Right lung (tissue), 10 donors: Measurements from ENCODE around the gene ULBP1. TPM values are rescaled to one million over a fixed set of nuclear protein-coding genes. Genes with fewer than 3 reads are reported as not detected.
A peak's percentile ranks its signal among the peaks of the same experiment; 100 is the strongest.
"Not testable (repeated sequence)": the region's sequence is repeated elsewhere in the genome, so short reads cannot be mapped to it uniquely, and the experiment has no call there.

ENCODE experiments used
- DNase-seq, 2 donors: peaks; one replicate each; pipeline ENCODE4 v3.0.0-alpha.2; 2013
- long read RNA-seq, 8 donors: transcript quantifications; one replicate each; lab custom pipeline, GENCODE V29; 2026
- polyA plus RNA-seq, 5 donors: library from polyadenylated mRNA; unstranded; fragments of 120-200 nt; gene quantifications; one replicate each; pipeline versions ENCODE4 v1.2.1 to v1.2.3, GENCODE V29; 2013; ENCODE audit warnings: inconsistent platforms in 1 of 5, low replicate concordance in 1 of 5; ENCODE audit not compliant: insufficient read length in 5 of 5, insufficient read depth in 1 of 5

Gene ULBP1, protein sequence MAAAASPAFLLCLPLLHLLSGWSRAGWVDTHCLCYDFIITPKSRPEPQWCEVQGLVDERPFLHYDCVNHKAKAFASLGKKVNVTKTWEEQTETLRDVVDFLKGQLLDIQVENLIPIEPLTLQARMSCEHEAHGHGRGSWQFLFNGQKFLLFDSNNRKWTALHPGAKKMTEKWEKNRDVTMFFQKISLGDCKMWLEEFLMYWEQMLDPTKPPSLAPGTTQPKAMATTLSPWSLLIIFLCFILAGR
- 1 to 10 TPM; 3.9 to 5.1 (median 4.8) TPM for polyA plus RNA-seq
- long read RNA-seq, donor 1 = 0 reads
- long read RNA-seq, donor 2 = 0 reads
- long read RNA-seq, donor 3 = 0 reads
- long read RNA-seq, donor 4 = 0 reads
- long read RNA-seq, donor 5 = 0 reads
- long read RNA-seq, donor 6, partial matches to known transcripts = 0 of 4 reads
- long read RNA-seq, donor 6, other reads (novel, unspliced or antisense) = 0 of 4 reads
- long read RNA-seq, donor 7, partial matches to known transcripts = 0 of 1 reads
- long read RNA-seq, donor 7, other reads (novel, unspliced or antisense) = 0 of 1 reads
- long read RNA-seq, donor 8, partial matches to known transcripts = 0 of 2 reads
- long read RNA-seq, donor 8, other reads (novel, unspliced or antisense) = 0 of 2 reads

GRCh38 chr6:149963462-149964307 is at the start of gene ULBP1:
Gene ULBP1, plus strand, starts transcription at chr6:149963943. Its CDS starts 107 bp downstream, at chr6:149964050.
- DNase-seq = peak; percentile 79

DNA sequence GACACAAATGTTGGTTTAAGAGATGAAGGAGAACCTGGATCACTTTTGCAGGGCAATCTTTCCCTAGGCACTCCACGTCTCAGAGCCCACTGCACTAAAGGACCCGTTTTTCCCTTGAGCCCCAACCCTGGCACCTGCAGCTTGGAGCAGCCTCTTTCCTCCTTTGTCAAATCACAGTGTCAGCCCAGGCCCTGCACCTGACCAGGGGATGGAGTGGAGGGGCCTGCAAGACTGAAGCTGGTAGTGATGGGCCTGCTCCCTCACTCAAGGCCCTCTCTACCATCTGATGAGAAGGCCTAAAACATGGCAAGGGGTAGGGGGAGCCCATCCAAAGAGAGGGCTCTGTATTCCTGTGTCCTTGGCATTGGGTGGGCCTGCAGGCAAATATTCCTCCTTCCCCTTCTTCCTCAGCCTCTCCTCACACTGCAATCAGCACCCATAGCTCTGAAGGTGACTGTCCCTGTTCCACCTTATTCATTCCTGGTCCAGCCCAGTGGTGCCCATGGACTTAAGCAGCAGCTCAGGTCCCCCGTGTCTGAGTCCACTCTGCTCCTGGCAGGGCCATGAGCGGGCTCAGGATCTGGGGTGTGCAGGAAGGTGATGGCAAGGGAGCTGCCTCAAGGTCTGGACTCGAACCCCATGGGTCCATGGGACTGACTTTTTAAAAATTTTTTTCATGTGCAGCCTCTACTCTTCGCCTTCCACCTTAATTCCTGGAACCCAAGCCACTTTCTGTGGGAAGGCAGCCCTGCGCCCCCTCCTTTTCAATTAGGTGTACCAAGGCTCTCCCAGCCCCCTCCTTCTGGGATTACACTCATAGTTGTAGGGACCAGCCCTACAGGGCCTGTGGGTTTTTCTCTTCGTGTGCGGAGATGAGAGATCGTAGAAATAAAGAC is 47.5 kb upstream of the ULBP1 start:
- DNase-seq = no peak

- DNase-seq = no peak
Measured at GRCh38 chr6:149917679-149918078, 46.1 kb upstream of the ULBP1 start.

DNA sequence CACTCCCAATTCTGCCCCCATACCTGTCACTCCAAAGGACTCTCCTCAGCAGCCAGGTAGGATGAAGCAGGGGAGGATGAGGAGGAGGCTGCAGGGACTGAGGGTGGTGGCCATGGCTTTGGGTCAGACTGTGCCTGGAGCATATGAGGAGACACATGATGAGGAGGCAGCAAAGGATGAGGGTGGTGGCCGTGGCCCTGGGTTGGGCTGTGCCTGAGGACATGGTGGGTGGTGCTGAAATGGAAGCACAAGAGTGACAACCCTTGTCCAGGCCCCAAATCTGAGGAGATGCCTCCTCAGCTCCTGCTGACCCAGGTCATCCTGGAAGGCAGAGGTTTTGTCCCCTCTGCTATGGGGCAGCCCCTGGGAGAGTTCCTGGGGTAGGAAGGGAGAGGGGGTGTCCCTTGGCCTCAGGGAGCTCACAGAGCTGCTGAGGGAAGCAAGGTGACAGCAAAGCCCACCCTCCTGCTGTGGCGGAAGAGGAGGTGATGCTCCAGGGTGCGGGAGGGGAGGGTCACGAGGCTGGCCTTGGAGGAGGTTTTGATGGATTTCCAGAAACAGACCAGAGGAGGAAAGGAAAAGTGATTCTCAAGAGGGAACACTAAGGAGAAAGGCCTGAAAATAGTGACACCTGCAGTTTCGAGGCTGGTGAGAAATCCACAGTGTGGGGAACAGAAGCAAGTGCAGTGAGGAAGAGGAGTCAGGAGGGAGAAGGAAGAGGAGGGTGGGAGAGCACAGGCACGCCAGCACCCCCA is 45.4 kb upstream of the ULBP1 start:
- no peak for DNase-seq

DNA sequence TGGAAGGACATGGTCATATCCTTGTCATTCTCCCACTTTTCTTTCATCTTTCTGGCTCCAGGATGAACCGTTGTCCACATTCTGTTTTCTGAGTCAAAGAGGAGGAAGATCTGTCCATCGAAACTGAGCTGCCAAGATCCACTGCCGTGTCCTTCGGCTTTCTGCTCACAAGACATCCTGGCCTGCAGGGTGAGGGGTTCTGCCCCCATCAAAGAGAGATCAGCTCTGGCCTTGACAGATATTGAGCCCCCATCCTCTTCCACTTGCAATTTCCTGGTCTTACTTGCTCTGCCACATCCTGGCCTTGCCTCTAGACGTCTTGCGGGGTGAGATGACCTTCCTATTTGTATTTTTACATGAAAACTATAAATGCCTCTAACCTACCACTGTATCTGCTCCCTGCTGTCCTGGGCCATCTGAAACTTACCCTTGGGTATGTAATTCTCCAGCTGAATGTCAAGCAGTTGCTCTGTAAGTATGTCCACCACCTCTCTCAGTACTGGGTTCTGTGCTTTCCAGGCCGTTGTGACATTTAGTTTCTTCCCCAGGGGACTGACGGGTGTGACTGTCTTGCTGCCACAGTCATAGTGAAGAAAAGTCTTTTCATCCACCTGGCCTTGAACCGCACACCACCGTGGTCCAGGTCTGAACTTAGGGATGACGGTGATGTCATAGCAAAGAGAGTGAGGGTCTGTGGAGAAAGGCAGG is 44.5 kb upstream of the ULBP1 start:
- DNase-seq = not testable (repeated sequence)

GRCh38 chr6:149919834-149920225 is 43.9 kb upstream of the ULBP1 start:
- no peak for DNase-seq

DNA sequence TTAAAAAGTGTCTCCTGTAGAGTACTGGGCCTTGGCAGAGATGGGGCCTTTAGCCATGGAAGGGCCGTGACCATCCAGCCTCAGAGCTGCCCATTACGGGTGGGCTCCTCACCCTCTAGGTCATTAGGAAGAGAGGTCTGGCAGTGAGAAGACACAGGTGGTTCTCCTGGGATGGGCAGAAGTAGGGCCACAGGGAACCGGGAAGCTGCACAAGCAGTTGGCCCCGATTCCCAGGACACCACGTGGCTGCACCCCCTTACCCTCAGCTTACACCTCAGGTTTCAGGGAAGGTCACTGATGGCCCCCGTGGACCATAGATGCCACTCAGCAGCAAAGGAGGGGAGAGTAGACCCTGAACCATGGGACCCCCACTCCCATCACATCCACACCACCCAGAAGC is 42.4 kb upstream of the ULBP1 start:
- no peak for DNase-seq

DNA sequence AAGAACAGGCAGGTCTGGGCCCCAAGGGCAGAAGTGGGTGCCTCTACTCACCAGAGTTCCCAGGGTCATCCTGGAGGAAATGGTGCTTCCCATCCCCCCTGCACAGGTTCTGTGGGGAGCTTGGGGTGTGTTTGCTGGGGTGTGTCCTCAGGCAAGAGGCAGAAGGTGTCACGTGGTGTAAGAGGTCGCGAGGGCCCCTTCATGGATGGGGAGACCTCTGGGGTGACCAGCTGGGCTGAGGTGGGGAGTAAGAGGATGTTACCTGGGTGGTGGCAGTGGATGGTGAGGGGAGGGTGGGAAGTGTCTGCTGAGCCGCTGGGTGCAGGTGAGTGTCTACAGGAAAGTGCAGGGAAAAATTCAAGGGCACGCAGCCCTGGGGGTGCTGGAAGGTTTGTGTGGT is 41.7 kb upstream of the ULBP1 start:
- not testable (repeated sequence) for DNase-seq

- DNase-seq = peak; percentile 87 to 92
Measured at GRCh38 chr6:149922642-149923326, 41.0 kb upstream of the ULBP1 start, which contains the start of gene RAET1G. Gene RAET1G, minus strand, starts transcription at chr6:149923121. Its CDS starts 111 bp downstream, at chr6:149923010.

- DNase-seq = no peak
Measured at GRCh38 chr6:149923327-149923986, 40.3 kb upstream of the ULBP1 start.

DNA sequence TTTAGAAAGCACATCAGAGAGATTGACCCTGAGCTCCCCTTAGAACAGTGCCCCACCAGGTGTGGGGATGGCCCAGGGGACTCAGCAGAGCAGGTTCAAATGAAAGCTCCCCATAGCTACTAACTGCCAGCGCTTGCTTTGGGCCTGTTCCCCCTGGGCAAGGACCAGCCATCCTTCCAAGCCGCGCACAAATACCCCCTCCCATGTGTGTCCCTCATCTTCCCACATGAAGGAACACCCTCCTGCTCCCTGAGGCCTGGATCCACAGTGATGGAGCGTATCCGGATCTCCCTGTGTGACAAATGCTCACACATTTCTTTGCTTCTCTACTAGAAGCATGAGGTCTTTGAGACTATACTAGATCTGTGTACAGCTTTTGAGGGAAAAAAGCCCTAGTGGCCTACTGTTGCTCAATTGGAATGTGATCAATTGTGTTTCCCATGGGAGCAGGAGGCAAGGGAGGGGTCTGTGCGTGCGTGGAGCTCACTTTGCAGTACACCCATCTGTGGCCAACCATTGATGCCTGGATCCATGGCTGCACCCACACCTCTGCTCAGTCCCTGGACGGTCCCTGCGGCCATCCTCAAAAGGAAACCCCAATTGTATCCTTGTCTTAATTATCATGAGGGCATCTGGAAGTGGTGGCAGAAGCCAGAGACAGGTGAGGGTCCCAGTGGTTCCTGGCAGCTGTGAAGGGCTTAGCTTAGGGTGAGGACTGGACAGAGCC is 39.4 kb upstream of the ULBP1 start:
- DNase-seq = no peak

DNA sequence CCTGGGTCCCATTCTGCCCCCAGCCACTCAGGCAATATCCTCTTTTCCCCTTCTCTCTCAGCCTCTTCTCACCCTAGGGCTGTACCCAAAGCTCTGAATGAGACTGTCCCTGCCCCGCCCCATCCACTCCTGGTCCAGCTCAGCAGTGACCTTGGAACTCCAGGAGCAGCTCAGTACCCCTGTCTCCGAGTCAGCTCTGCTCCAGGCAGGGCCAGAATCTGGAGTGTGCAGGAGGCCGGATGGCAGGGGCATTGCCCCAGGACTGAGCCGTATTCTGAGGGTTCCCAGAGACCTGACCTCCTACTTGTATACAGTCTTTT is 38.9 kb upstream of the ULBP1 start:
- no peak for DNase-seq

GRCh38 chr6:149925253-149925973 is 38.3 kb upstream of the ULBP1 start:
- DNase-seq = peak in 1 of 2 donors; percentile 16

DNA sequence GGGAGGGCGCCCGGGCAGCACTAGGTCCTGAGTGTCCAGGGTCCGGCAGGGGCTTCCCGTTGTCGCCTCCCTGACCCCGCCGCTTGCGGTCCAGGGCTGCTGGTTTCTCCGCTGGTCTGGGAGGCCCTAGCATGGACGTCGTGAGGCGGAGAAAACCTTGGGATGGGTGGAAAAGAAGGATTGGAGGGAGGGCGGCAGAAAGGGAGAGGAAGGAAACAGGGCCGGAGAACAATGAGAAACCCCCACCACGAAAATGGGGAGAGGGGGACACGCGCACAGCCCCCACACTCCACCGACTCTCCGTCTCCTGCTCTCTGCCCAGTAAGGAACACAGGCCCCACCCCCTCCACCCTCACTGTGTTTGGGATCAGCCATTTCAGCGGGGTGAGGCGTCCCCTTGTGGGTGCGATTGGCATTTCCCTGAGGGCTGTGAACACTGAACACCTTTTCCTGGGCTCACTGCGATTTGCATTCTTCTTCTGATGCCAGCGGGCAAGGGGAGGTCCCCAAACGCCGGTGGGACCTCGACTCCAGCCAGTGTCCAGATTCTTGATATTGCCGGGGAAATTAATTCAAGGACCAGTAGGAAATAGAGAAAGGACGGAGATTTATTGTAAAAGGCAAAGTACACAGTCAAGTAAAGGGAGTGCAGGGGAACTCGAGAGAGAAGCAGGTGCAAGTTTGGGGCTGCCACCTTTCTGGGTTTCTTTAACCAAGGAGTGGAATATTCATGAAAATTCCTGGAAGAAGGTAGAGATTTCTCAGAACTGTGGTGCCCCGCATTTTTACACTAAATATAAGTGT is 37.6 kb upstream of the ULBP1 start:
- peak; percentile 76 to 82 for DNase-seq

DNA sequence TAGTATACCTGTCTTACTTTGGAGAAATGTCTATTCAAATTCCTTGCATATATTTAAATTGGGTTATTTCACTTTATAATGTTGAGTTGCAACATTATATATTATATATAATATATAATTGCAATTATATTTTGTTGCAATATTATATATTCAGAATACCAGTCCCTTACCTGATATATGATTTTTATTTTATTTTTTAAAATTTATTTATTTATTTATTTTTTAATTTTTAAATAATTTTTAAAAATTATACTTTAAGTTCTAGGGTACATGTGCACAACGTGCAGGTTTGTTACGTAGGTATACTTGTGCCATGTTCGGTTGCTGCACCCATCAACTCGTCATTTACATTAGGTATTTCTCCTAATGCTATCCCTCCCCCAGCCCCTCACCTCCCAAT is 36.7 kb upstream of the ULBP1 start:
- not testable (repeated sequence) for DNase-seq

- DNase-seq = no peak
Measured at GRCh38 chr6:149929422-149929821, 34.3 kb upstream of the ULBP1 start.
